GM18508 (cell line): ENCODE data around the gene MATN1.

Experiments
- ATAC-seq: cut with Tn5 transposase; IDR thresholded peaks from one replicate; pipeline ENCODE4 v1.9.1; 2021; ENCODE audit warnings: moderate number of reproducible peaks; ENCODE audit not compliant: insufficient read depth, unreplicated experiment

MATN1 gene

GRCh38 chr1:30758785-30759380 is 35.5 kb upstream of the MATN1 start:
- no peak for ATAC-seq

GRCh38 chr1:30758121-30758688 is 34.8 kb upstream of the MATN1 start:
- no peak for ATAC-seq

DNA sequence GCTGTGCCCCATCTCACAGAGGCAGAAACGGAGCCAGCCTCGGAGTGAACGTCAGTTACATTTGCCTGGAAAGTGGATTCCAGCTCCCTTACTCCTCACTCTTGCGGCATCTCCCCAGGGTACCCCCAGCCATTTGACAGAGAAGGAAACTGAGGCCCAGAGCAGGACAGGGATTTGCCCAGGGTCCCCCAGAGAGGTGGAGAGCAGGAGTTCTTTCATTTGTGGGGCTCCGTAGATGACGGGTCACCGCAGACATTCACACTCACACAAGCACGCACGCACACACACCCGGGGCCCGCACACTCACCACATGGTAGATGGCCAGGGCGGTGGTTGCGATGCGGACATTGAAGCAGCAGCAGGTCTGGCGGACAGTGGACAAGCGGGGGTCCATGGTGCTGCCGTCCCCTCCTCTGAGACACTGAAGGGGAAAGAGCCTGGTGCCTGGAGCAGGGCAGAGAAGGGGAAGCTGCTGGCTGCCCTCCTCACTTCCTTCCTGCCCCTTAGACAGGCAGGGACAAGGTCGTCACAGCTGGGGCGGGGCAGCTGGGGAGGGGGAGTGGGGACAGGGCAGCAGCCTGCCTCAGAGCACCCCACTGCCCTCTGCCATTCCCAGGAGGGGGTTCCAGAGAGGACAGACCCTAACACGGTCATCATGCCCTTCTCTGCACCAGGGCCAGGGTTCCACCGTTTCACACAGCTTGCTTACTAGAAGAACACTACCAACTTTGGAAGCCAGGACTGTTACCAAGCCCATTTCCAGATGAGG is 34.2 kb upstream of the MATN1 start, which contains the start of gene LAPTM5:
Gene LAPTM5 (minus strand): TSS at position 423 of the 769 bp plus-strand sequence. CDS start 29 bp downstream, at position 394.
- no peak for ATAC-seq

DNA sequence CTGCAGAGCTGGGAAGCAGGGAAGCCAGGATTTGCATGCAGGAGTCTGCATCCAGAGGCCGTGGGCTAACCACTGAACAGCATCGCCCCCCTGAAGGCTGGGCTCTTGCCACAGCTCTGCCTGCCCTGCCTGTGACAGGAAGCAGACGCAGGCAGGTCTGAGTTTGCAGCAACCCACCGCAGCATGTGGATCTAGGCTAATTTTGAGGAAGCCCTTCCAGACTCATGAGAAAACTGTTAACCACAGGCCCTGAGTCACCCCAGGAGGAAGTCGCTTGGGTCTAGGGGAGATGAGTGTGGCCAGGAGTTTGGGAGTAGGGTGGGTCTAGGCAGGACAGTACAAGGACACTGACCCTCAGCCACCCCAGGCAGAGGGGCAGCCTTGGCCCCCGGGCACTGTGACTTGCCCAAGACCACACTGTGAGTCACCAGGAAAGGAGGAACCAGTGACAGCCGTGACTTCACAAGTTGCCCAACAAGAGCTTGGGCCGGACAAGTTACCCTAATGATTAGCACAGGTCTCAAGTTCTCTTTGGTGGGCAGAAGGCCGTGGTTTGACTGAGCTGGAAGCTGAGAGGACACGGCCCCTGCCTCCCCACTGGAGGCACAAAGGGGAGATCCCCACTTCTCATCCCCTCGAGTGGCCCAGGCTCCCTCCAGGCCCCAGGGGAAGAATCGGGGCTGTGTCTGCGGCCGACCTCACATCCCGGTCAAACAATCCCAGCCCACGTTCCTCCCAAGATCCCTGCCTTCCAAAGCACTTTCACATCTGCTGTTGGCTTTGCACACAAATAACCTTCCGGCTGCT is 33.4 kb upstream of the MATN1 start:
- ATAC-seq, result no peak

DNA sequence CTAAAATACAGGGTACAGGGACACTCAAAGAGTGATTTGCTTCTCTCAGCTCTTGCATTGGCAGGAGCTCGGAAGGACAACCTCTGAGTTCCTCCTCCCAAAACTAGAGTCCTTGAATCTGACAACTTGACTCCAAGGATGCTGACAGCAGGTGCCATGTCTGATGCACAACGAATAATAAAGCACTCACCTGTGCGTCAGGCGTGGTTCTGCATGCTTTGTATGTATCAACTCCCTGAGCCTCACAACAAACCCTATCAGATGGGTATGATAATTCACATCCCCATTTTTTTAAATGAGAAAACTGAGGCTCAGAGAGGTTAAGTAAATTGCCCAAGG is 32.8 kb upstream of the MATN1 start:
- no peak for ATAC-seq

- no peak for ATAC-seq
Observed at GRCh38 chr1:30755746-30756145, 32.4 kb upstream of the MATN1 start.

DNA sequence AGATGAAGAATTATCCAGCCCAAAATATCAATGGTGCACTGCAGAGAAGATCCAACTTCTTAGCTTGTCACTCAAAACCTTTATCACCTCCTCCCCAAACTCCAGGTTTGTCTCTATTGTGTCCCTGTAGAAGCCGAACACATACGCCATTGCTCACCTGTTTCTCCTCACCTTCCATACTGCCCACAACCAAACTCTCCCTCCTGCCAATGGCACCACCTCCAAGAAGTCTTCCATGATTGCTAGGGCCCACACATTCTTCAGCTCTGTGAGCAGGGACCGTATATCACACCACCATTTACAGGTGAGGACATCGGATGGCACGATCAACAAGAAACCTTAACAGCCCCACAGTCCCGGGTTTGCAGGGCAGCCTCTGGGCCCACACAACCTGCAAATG is 31.9 kb upstream of the MATN1 start:
- ATAC-seq, result no peak

DNA sequence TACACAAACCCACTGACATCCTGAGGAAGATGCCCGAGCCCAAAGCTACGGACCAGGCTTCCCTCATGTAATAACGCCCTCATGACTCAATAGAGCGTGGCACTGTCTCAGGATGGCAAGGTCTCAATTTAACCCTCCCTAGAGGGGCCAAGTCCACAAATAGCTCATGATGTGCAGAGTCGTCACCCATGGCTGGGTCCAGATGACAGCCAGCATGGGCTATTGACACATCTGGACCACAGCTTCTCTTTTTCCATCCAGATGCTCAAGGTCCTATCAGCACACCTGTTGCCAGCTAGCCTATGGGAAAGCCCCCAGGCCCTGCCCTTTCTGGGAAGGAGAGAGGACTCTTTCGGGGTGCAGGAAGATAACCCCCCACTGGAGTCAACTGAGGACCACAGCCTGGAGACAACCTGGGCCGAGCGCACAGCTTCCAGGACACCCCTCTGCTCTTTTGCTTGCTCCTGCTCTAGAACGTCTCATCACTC is 31.3 kb upstream of the MATN1 start:
- ATAC-seq, result peak; percentile 45

DNA sequence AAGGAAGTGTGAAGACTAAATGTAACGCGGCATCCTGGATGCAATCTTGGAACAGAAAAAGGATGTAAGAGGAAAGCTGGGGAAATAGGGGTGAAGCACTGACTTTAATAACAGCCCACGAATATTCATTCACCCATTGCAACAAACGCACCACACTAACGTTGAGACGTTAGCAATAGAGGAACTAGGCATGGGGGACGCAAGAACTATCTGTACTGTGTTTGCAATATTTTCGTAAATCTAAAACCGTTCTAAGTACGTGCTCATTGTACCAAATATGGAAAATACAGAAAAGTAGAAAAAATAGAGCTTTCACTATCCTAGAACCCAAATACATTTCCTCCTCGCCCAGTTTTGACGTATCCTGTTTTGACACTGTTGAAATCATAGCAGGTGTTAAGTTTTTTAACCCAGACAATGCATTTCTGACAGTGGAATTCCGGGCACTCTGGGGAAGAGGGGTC is 30.3 kb upstream of the MATN1 start:
- no peak for ATAC-seq

GRCh38 chr1:30753118-30753517 is 29.7 kb upstream of the MATN1 start:
- no peak for ATAC-seq

DNA sequence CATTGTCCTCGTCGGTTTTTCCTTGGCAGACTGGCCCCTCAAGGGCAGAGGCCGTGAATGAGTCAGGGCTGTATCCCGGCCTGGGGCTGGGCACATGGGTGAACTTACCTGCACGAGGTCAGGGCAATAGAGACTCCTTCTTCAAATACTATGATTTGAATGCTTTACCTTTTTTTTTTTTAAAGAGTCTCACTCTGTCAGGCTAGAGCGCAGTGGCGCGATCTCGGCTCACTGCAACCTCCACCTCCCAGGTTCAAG is 29.2 kb upstream of the MATN1 start:
- ATAC-seq, result no peak

DNA sequence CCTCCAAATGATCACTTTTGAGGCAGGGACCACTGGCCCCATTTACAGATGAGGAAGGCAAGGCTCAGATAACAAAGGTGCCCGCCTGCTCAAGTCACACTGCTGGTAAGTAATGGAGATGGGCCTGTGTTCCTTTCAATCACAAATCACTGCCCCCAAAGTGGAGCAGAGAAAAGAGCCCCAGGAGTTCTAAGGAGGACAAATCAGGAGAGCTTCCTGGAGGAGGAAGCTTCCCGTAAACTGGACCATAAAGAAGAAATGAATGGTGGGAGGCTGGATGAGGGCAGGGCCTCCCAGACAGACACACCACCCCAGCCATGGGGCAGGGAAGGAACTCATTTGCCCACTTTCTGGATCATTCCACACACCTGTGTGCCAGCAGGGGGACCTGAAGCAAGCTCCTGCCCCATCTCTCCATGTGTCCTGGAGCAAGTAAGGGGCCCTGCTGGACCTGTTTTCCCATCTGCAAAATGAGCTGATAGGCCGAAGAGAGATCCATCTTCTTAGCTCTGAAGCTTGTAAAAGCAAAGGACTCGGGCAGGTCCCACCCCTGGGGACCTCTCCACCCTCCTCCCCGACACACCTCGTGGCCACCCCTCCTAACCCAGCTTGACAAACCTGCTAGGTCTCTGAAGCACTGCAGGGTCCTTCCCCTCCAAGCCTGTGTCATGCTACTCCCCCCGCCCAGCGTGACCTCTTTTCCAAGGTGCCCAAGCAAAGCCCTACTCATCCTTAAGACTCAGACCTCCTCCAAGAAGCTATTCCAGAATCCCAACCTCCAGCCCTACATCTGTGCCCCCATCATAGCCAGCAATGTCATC is 28.7 kb upstream of the MATN1 start:
- no peak for ATAC-seq

GRCh38 chr1:30750731-30751291 is 27.4 kb upstream of the MATN1 start:
- ATAC-seq, result no peak

DNA sequence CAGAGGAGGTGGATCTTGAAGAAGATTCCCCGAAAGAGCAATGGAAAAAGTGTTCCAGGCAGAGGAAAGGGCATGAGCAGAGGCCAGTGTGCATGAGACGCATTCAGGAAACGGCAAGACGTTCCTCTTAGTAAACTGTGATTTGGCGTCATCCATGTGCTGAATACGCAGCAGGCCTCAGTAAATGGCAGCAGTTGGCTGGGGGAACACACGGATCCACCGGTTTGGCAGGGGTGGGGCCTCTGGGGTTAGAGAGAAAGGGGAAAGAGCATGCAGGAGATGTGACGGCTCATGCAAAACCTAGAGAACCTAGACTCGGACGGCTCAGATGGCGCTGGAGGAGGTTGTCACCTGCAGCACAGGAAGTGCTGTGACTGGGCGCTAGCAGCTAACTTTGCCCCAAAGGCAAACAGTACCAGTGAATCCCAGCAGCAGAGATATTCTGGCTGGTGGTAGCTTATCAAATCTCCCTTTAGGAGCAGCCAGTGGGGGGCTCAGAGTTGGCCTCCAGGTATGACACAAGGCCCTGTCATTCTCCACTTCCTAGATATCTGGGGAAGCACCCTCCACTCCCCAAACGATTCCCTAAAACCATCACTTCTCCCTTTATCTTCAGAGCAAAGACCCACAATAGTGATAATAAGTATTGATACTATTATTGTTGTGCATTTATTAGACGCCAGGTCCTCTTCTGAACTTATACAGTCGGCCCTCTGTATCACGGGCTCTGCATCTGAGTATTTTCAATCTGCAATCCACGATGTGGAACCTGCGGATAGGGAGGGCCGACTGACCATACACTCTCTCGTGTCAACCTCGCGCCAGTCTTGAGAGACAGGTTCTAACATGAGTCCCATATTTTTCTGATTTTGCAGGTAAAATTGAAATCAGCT is 26.6 kb upstream of the MATN1 start:
- no peak for ATAC-seq

GRCh38 chr1:30748699-30749401 is 25.5 kb upstream of the MATN1 start:
- no peak for ATAC-seq

- ATAC-seq, result no peak
Observed at GRCh38 chr1:30748098-30748698, 24.8 kb upstream of the MATN1 start.

GRCh38 chr1:30747033-30748008 is 23.9 kb upstream of the MATN1 start:
- no peak for ATAC-seq
